GM10266 (cell line): ENCODE results near the gene JADE1.
A peak's percentile ranks its signal among the peaks of the same experiment; 100 is the strongest.

Experiments used
- DNase-seq: peaks from one replicate; pipeline ENCODE4 v3.0.0; 2012; ENCODE audit errors: extremely low spot score
- TF ChIP-seq, protein P1 (sequence below): IDR thresholded peaks from 2 replicates; pipeline ENCODE4 v1.5.1; 2012; ENCODE audit warnings: mild to moderate bottlenecking, low read depth; ENCODE audit not compliant: control insufficient read depth, insufficient read depth; ENCODE audit errors: missing control alignments

The JADE1 gene

DNA sequence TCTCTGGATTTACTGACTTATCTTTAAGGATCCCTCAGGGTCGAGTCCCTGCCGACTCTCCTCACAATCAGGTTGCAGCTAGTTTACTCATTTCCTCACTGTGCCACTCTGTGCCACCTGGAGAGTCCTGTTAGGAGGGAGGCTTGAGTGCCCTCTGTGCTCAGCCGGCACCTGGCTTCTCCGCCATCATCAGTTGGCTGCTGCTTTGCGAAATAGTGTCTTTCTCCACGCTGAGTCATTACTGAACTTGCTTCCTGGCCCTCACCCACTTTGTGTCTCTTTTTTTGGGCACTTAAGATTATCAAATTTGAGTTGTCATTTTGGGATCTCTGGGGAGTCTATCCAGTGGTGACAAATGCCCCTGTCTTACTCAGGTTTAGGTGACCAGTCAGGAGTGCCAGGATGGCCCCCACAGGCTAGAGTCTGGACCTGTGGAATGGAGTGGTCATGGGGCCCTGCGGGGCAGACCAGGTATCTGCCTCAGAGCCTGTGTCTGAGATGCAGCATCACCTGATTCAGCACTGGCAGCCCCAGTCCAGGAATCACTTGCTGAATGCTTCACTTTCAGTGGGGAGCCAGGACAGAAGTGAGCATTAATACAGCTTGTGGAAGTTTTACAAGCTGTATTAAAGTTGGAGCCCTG is 37.7 kb downstream of the JADE1 start:
- TF ChIP-seq, protein P1, sequence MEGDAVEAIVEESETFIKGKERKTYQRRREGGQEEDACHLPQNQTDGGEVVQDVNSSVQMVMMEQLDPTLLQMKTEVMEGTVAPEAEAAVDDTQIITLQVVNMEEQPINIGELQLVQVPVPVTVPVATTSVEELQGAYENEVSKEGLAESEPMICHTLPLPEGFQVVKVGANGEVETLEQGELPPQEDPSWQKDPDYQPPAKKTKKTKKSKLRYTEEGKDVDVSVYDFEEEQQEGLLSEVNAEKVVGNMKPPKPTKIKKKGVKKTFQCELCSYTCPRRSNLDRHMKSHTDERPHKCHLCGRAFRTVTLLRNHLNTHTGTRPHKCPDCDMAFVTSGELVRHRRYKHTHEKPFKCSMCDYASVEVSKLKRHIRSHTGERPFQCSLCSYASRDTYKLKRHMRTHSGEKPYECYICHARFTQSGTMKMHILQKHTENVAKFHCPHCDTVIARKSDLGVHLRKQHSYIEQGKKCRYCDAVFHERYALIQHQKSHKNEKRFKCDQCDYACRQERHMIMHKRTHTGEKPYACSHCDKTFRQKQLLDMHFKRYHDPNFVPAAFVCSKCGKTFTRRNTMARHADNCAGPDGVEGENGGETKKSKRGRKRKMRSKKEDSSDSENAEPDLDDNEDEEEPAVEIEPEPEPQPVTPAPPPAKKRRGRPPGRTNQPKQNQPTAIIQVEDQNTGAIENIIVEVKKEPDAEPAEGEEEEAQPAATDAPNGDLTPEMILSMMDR: no peak
- no peak for DNase-seq

DNA sequence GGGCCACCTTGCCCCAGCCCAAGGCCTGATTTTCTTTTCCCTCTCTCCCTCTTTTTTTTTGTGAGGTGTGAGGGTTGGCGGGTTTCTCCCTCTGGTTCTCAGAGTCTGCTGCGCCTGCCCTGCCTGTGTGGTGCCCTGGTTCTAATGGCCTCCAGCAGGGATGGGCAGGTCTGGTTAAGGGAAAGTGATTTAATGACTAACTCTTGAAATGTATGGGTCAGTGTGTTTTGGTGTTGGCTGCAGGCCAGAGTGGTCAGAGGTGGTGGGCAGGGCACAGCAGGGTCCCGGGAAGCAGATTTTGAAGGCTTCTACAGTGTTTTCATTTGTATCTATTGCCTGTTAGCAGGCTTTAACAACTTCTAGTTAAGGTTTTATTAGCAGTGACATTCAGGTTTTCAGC is 39.0 kb downstream of the JADE1 start:
- TF ChIP-seq, protein P1: no peak
- DNase-seq: no peak

DNA sequence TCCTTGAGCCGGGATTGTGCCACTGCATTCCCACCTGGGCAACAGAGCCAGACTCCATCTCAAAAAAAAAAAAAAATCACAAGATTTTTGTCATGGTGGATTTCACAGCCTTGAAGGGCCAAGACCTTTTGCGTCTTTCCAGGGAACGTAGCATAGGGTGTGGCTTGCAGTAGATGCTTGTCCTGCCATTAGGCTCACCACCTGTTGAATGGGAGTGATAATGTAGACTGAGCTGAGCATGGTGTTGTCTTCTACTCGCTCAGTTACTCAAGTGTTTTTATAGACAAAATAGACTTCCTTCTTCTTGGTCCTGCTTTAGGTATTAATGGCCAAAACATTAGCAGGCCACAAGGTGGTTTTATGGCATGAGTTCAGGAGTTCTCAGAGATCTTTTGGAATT is 40.8 kb downstream of the JADE1 start:
- TF ChIP-seq, protein P1: no peak
- DNase-seq: no peak

DNA sequence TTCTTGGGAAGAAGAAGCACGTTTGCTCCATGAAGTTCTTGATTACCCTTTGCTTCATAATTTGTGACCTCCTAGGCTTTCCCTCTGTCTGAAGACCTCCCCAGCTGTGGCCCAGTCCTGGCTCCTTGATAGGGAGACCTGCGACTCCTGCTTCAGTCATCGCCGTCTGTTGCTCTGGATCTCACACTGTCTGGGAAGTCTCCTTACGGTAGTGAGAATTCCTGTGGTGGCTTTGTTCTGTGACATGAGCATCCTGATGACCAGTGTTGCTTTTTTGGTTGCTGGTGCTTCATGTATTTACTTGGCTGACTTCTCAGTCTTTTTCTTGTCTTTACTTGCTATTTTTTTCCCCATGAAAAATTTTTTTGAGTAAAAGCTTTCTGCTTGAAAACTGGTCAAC is 44.2 kb downstream of the JADE1 start:
- TF ChIP-seq, protein P1: no peak
- DNase-seq: no peak

DNA sequence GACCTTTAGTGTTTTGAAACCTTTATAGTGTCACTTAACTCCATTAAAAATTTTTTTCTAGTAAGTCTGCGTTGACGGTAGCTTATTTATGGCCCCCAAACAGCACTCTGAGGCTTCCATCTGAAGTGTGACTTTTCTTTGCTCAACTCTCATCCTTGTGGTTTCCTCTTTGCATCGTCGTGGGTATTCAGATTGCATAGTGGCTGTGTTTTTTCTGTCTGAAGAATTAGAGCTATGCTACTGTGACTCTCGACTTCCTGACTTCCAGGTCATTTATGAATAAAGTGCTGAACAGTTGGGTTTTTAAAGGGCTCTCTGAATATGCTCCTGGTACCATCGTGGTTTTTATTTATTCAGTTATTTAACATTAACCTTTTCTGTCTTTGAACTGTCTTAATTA is 44.9 kb downstream of the JADE1 start:
- peak; percentile 34 for DNase-seq

DNA sequence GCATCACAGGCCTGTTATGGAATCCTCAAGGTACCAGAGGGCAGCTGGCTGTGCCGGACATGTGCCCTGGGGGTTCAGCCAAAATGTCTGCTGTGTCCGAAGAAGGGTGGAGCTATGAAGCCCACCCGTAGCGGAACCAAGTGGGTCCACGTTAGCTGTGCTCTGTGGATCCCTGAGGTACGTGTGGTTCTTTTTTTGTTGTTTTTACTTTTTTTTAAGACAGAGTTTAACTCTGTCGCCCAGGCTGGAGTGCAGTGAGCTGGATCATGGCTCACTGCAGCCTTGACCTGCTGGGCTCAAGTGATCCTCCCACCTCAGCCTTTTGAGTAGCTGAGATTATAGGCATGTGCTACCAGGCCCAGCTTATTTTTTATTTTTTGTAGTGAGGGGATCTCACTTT is 46.1 kb downstream of the JADE1 start:
- TF ChIP-seq, protein P1: no peak
- DNase-seq: no peak

More for the DNA sequence above, 44.9 kb downstream of the JADE1 start:
- TF ChIP-seq, protein P1: no peak

DNA sequence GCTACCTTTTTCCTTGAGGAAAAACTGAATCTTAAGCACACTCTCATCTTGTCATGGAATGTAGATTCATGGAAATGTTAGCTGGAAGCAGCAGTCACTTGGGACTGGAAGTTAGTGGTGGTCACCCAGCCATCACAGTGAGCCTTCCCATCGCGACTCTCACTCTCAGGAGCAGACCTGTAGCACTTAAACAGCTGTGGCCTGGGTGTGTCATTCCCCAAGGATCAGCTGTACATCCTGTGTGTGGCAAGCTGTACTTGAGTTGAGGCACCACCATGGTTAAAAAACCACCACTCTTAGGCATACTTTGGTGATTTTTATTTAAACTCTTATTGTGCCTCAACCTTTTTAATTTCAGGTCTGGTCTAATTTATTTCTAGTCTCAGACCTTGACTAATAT is 46.7 kb downstream of the JADE1 start:
- TF ChIP-seq, protein P1: no peak
- no peak for DNase-seq
